T47D (cell line): ENCODE data around the gene FAXDC2.
"Not testable (repeated sequence)": the region's sequence is repeated elsewhere in the genome, so short reads cannot be mapped to it uniquely, and the experiment has no call there.

Experiments used
- DNase-seq, 2 experiments: peaks; one replicate each; pipeline versions ENCODE4 v3.0.0 to v3.0.0-alpha.2; 2011 to 2012; ENCODE audit warnings: low read depth in 1 of 2, low spot score in 1 of 2
- JUND ChIP-seq: IDR thresholded peaks from 2 replicates; pipeline ENCODE4 v1.6.1; 2012; ENCODE audit warnings: low read depth
- in situ Hi-C: cut with HindIII; loops from 2 replicates; pipeline ENCODE4 v1.10.0; 2016; ENCODE audit warnings: low sequenced_read_pairs, low pct_unique_long_range_greater_than_20kb

Gene FAXDC2

GRCh38 chr5:154857530-154858296 lies 7.3 kb upstream of the FAXDC2 start:
- TF ChIP-seq JUND = no peak
- in situ Hi-C loops = no loop called here
- peak; percentile 91 to 97 for DNase-seq

- in situ Hi-C loops = no loop called here
- no peak for TF ChIP-seq JUND
- DNase-seq = no peak
Observed at GRCh38 chr5:154851351-154851750, 948 bp upstream of the FAXDC2 start.

GRCh38 chr5:154849791-154850201 lies 607 bp downstream of the FAXDC2 start:
- in situ Hi-C loops = no loop called here

GRCh38 chr5:154849264-154849785 lies 1.1 kb downstream of the FAXDC2 start:
- in situ Hi-C loops = no loop called here
- no peak for TF ChIP-seq JUND

More at GRCh38 chr5:154849791-154850201, 607 bp downstream of the FAXDC2 start:
- no peak for TF ChIP-seq JUND
- DNase-seq = no peak

GRCh38 chr5:154844809-154845208 lies 5.6 kb downstream of the FAXDC2 start:
- TF ChIP-seq JUND = peak; percentile 72
- peak; percentile 53 to 91 for DNase-seq
- in situ Hi-C loops = no loop called here

More at GRCh38 chr5:154849264-154849785, 1.1 kb downstream of the FAXDC2 start:
- DNase-seq = no peak

GRCh38 chr5:154842689-154843530 lies 7.5 kb downstream of the FAXDC2 start:
- in situ Hi-C loops = no loop called here
- DNase-seq = peak in 1 of 2 experiments; percentile 77
- no peak for TF ChIP-seq JUND

- no peak for TF ChIP-seq JUND
- DNase-seq = no peak
- in situ Hi-C loops = no loop called here
Observed at GRCh38 chr5:154841273-154841661, 9.1 kb downstream of the FAXDC2 start.

GRCh38 chr5:154840435-154841272 lies 9.7 kb downstream of the FAXDC2 start:
- no peak for TF ChIP-seq JUND
- in situ Hi-C loops = no loop called here
- no peak for DNase-seq

GRCh38 chr5:154837009-154837901 lies 13.1 kb downstream of the FAXDC2 start:
- in situ Hi-C loops = no loop called here
- TF ChIP-seq JUND = no peak
- no peak for DNase-seq

- no peak for TF ChIP-seq JUND
- in situ Hi-C loops = no loop called here
- DNase-seq = no peak
Observed at GRCh38 chr5:154836225-154836624, 14.2 kb downstream of the FAXDC2 start.

- in situ Hi-C loops, DNase-seq: not testable (repeated sequence)
Observed at GRCh38 chr5:154835701-154836052, 14.7 kb downstream of the FAXDC2 start.
